Right lobe of liver (tissue), 6 donors: Measurements from ENCODE around the gene TMEM203. TPM values are rescaled to one million over a fixed set of nuclear protein-coding genes. Genes with fewer than 3 reads are reported as not detected.

Source experiments
- ATAC-seq, 4 donors: fragments of 200-7000 bp; cut with Tn5 transposase; one replicate each; pipeline ENCODE4 v1.9.1; 2020; ENCODE audit warnings: mild to moderate bottlenecking in 4 of 4, moderate library complexity in 4 of 4
- DNase-seq, 3 donors: peaks; one replicate each; pipeline ENCODE4 v3.0.0-alpha.2; 2020
- H3K27ac ChIP-seq, 3 donors: fragments of 200-600 bp; one replicate each; pipeline ENCODE4 v1.8.0; 2022
- H3K27me3 ChIP-seq, 2 donors: fragments of 200-600 bp; one replicate each; pipeline ENCODE4 v1.8.0; 2022
- H3K36me3 ChIP-seq, 4 donors: fragments of 200-600 bp; sonication (generic) in 1 of 4; one replicate each; pipeline versions ENCODE4 v1.5.1 to v1.8.0; 2017 to 2022; ENCODE audit warnings: control low read depth in 1 of 4
- H3K4me1 ChIP-seq, 4 donors: fragments of 200-600 bp; sonication (generic) in 1 of 4; one replicate each; pipeline versions ENCODE4 v1.5.1 to v1.8.0; 2017 to 2022; ENCODE audit warnings: control low read depth in 1 of 4
- H3K4me3 ChIP-seq, 3 donors: fragments of 200-600 bp; one replicate each; pipeline ENCODE4 v1.8.0; 2022
- H3K9me3 ChIP-seq, 4 donors: fragments of 200-600 bp; sonication (generic) in 1 of 4; one replicate each; pipeline versions ENCODE4 v1.5.1 to v1.8.0; 2017 to 2022; ENCODE audit warnings: control low read depth in 1 of 4
- CTCF ChIP-seq, 4 donors: fragments of 200-600 bp in 3 of 4; fragments of 450-650 bp in 1 of 4; IDR thresholded peaks; one replicate each; pipeline versions ENCODE4 v1.5.1 to v1.8.0; 2016 to 2022; ENCODE audit warnings: antibody characterized with exemption in 4 of 4, mild to moderate bottlenecking in 2 of 4
- POLR2A ChIP-seq: fragments of 450-650 bp; IDR thresholded peaks from one replicate; pipeline ENCODE4 v1.6.1; 2017; ENCODE audit warnings: antibody characterized with exemption, mild to moderate bottlenecking
- WGBS: methylation state at CpG from one replicate; pipeline ENCODE4 v1.1.6; 2018; ENCODE audit warnings: low coverage, low lambda C conversion rate; ENCODE audit not compliant: insufficient coverage; ENCODE audit errors: missing lambda C conversion rate; 5-methylcytosine and 5-hydroxymethylcytosine counted together
- intact Hi-C, 2 donors: fragments of 100-400 bp; cut with DNase I; formaldehyde crosslinking; loops; one replicate each; pipeline versions ENCODE4 v1.11.2 to v1.14.1; 2022
- total RNA-seq, 6 experiments: library from RNA; depleted of rRNA in 2 of 6; stranded (reverse); fragments of >200 nt in 2 of 6; fragmentation: NEBNext Ultra II Directional in 3 of 6; extraction: Animal tissue kit (Norgen Biotek cat#: 25700) in 3 of 6; gene quantifications; one replicate each; pipeline versions ENCODE4 v1.1.0 to v1.2.4, GENCODE V29; 2016 to 2023
- donor health status: DM: no; HTN: yes; CAD: no.
- donor health status: DM: no; HTN: no; CAD: no.
- donor health status: DM: no; HTN: no; CAD: no.
- donor health status: DM: no; HTN: yes; CAD: no.
- donor health status: DM: no; HTN: yes; CAD: no.

TMEM203 gene
- total RNA-seq, 6 experiments from 2014 or later: 17.7 to 28.0 (median 23.9) TPM

GRCh38 chr9:137168573-137168903, 36.9 kb downstream of the TMEM203 start:
- H3K4me1 ChIP-seq: peaks cover 0 to 24% (median 0%) of the 10 kb centered on the region in 4 donors

GRCh38 chr9:137167747-137168572, 37.5 kb downstream of the TMEM203 start:
- Histone ChIP-seq H3K27ac (no peak overlapping the region), H3K36me3 (no peaks in the 10 kb centered on the region), H3K4me3 (peak overlapping the region in 1 of 3 donors; percentile 6), H3K27me3 (peaks cover 0 to 60% of the 10 kb centered on the region in 2 donors), H3K9me3 (no peaks in the 10 kb centered on the region), H3K4me1 (peaks cover 0 to 25% (median 0%) of the 10 kb centered on the region in 4 donors)
- TF ChIP-seq POLR2A (no peak), CTCF (IDR thresholded peaks at IDR 0.05) (no peak)
- intact Hi-C loops: loop anchor here in 1 of 2 donors (10.0 kb wide), 1 partner anchor 607 kb away; no protein-coding TSS in a partner anchor
- ATAC-seq (no peak), DNase-seq (no peak)
- WGBS: 0% methylated on average over 3 of the region's 57 CpGs

More at GRCh38 chr9:137168573-137168903, 36.9 kb downstream of the TMEM203 start:
- Histone ChIP-seq H3K36me3 (no peaks in the 10 kb centered on the region), H3K27me3 (peaks cover 0 to 58% of the 10 kb centered on the region in 2 donors), H3K4me3 (peak overlapping the region in 2 of 3 donors; percentile 6 to 19), H3K9me3 (no peaks in the 10 kb centered on the region), H3K27ac (no peak overlapping the region)
- peak in 1 of 4 donors; percentile 10 for ATAC-seq
- intact Hi-C loops: loop anchor here in 1 of 2 donors (10.0 kb wide), 1 partner anchor 606 kb away; no protein-coding TSS in a partner anchor
- no peak for DNase-seq
- TF ChIP-seq CTCF (IDR thresholded peaks at IDR 0.05): no peak
- no peak for TF ChIP-seq POLR2A
- WGBS: 0% methylated on average over 14 of the region's 36 CpGs

- H3K27ac ChIP-seq: no peak overlapping the region
- WGBS: 0% methylated on average over 7 of the region's 44 CpGs
- DNase-seq: no peak
- H3K27me3 ChIP-seq: peaks cover 2 to 63% of the 10 kb centered on the region in 2 donors
- peaks cover 0 to 30% (median 0%) of the 10 kb centered on the region in 4 donors for H3K4me1 ChIP-seq
- no peak for ATAC-seq
- H3K4me3 ChIP-seq: no peak overlapping the region
- TF ChIP-seq CTCF (IDR thresholded peaks at IDR 0.05): no peak
- TF ChIP-seq POLR2A: no peak
- H3K36me3 ChIP-seq: no peaks in the 10 kb centered on the region
- H3K9me3 ChIP-seq: no peaks in the 10 kb centered on the region
- intact Hi-C loops: loop anchor here in 1 of 2 donors (10.0 kb wide), 1 partner anchor 607 kb away; no protein-coding TSS in a partner anchor
Measured at GRCh38 chr9:137167277-137167746, 38.1 kb downstream of the TMEM203 start.

GRCh38 chr9:137166380-137167229, 38.8 kb downstream of the TMEM203 start:
- no peaks in the 10 kb centered on the region for H3K9me3 ChIP-seq
- no peak for ATAC-seq
- intact Hi-C loops: loop anchor here in 1 of 2 donors (10.0 kb wide), 1 partner anchor 608 kb away; no protein-coding TSS in a partner anchor
- H3K27me3 ChIP-seq: peaks cover 6 to 71% of the 10 kb centered on the region in 2 donors
- no peak for DNase-seq
- no peaks in the 10 kb centered on the region for H3K36me3 ChIP-seq
- H3K4me3 ChIP-seq: no peak overlapping the region
- TF ChIP-seq POLR2A (no peak), CTCF (IDR thresholded peaks at IDR 0.05) (no peak)
- peaks cover 0 to 30% (median 0%) of the 10 kb centered on the region in 4 donors for H3K4me1 ChIP-seq
- WGBS: no CpG with 5 or more reads among the region's 22 CpGs
- H3K27ac ChIP-seq: no peak overlapping the region
